Measurements from ENCODE around the gene EHMT1. TPM values are rescaled to one million over a fixed set of nuclear protein-coding genes. Genes with fewer than 3 reads are reported as not detected.

The EHMT1 gene
- total and polyA plus RNA-seq, 2 of the 13 experiments (the other 11 are each of a cell fraction or from before 2014, with no cell fraction given): 23.0 to 27.1 TPM

DNA sequence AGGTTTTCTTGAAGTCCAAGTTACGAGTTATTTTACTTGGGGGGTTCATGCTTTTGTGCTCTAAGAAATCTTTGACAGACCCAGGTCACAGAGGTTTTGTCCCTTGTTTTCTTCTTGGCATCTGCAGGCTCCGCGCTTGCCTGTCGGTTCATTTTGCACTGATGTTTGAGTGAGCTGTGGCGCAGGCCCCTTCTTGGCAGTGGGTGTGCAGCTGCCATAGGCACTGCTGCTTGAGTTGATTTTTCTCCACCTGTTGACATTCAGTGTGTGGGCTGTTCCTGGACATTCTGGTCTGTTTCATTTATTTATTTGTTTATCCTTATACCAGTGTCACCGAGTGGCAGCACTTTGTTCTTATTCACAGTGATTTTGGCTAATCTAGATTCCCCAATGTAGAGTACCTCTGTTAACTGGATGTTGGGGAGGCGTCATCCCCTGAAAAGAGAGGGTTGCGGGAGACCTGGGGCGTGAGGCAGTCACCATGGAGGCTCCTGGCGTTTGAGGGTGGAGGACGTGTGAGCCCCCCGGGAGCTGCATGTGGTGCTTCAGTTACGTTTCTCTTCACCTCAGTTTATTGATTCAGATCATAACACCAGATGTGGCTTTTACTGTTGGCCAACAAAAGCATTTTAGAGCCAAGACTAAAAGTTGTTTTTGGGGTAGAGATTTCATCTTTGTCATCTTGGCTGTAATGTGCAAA is 137.4 kb downstream of the EHMT1 start:
- H3K4me1 ChIP-seq (ENCODE audit: insufficient read depth, low read length): no peaks in the 10 kb centered on the region
- no peaks in the 10 kb centered on the region for H4K20me1 ChIP-seq (ENCODE audit: insufficient read depth, low read length)
- intact Hi-C loops (cut with micrococcal nuclease; ENCODE audit: unreplicated experiment): no loop called here
- no peak overlapping the region for H3K27ac ChIP-seq (ENCODE audit: extremely low read length, insufficient read depth, low read length)
- FAIRE-seq: no peak
- no peak overlapping the region for H2AFZ ChIP-seq (ENCODE audit: low read length)
- no peak overlapping the region for H3K4me2 ChIP-seq (ENCODE audit: low read depth, low read length)
- no peaks in the 10 kb centered on the region for H3K79me2 ChIP-seq (ENCODE audit: insufficient read depth, low read length)
- POLR2A ChIA-PET: no interaction called here
- no peak for ATAC-seq
- H3K4me3 ChIP-seq (replicated peaks in 1 of 3; ENCODE audit: insufficient read depth in 1 of 3, low read depth in 2 of 3, low read length in 3 of 3): no peak overlapping the region
- H3K9me3 ChIP-seq (ENCODE audit: low read length): no peaks in the 10 kb centered on the region
- no peak for DNase-seq (ENCODE audit: low spot score)
- TF ChIP-seq FOXP1 (IDR thresholded peaks at IDR 0.05): no peak
- TF ChIP-seq FOXP1 (CRISPR knock-in tag; IDR thresholded peaks at IDR 0.05): no peak
- no peak for TF ChIP-seq ZNF251 (CRISPR knock-in tag; IDR thresholded peaks at IDR 0.05)
- no peak for TF ChIP-seq ZFYVE20 (CRISPR knock-in tag; IDR thresholded peaks at IDR 0.05; ENCODE audit: borderline replicate concordance, low read depth)
- TF ChIP-seq CAMTA2 (CRISPR knock-in tag; IDR thresholded peaks at IDR 0.05; ENCODE audit: borderline replicate concordance): no peak
- no peak for TF ChIP-seq MAFK (conservative IDR thresholded peaks at IDR 0.05 in 1 of 2, IDR thresholded peaks at IDR 0.05 in 1 of 2; ENCODE audit: low read length in 2 of 2)
- TF ChIP-seq, protein P1, sequence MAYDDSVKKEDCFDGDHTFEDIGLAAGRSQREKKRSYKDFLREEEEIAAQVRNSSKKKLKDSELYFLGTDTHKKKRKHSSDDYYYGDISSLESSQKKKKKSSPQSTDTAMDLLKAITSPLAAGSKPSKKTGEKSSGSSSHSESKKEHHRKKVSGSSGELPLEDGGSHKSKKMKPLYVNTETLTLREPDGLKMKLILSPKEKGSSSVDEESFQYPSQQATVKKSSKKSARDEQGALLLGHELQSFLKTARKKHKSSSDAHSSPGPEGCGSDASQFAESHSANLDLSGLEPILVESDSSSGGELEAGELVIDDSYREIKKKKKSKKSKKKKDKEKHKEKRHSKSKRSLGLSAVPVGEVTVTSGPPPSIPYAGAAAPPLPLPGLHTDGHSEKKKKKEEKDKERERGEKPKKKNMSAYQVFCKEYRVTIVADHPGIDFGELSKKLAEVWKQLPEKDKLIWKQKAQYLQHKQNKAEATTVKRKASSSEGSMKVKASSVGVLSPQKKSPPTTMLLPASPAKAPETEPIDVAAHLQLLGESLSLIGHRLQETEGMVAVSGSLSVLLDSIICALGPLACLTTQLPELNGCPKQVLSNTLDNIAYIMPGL (CRISPR knock-in tag; IDR thresholded peaks at IDR 0.05; ENCODE audit: borderline replicate concordance in 1 of 2, low read depth in 1 of 2): no peak
- TF ChIP-seq ZNF589 (CRISPR knock-in tag; conservative IDR thresholded peaks at IDR 0.05): no peak
- TF ChIP-seq, protein P2, sequence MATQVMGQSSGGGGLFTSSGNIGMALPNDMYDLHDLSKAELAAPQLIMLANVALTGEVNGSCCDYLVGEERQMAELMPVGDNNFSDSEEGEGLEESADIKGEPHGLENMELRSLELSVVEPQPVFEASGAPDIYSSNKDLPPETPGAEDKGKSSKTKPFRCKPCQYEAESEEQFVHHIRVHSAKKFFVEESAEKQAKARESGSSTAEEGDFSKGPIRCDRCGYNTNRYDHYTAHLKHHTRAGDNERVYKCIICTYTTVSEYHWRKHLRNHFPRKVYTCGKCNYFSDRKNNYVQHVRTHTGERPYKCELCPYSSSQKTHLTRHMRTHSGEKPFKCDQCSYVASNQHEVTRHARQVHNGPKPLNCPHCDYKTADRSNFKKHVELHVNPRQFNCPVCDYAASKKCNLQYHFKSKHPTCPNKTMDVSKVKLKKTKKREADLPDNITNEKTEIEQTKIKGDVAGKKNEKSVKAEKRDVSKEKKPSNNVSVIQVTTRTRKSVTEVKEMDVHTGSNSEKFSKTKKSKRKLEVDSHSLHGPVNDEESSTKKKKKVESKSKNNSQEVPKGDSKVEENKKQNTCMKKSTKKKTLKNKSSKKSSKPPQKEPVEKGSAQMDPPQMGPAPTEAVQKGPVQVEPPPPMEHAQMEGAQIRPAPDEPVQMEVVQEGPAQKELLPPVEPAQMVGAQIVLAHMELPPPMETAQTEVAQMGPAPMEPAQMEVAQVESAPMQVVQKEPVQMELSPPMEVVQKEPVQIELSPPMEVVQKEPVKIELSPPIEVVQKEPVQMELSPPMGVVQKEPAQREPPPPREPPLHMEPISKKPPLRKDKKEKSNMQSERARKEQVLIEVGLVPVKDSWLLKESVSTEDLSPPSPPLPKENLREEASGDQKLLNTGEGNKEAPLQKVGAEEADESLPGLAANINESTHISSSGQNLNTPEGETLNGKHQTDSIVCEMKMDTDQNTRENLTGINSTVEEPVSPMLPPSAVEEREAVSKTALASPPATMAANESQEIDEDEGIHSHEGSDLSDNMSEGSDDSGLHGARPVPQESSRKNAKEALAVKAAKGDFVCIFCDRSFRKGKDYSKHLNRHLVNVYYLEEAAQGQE (IDR thresholded peaks at IDR 0.05; ENCODE audit: borderline replicate concordance in 1 of 2, low read depth in 1 of 2, low read length in 2 of 2): no peak
- TF ChIP-seq, protein P3, sequence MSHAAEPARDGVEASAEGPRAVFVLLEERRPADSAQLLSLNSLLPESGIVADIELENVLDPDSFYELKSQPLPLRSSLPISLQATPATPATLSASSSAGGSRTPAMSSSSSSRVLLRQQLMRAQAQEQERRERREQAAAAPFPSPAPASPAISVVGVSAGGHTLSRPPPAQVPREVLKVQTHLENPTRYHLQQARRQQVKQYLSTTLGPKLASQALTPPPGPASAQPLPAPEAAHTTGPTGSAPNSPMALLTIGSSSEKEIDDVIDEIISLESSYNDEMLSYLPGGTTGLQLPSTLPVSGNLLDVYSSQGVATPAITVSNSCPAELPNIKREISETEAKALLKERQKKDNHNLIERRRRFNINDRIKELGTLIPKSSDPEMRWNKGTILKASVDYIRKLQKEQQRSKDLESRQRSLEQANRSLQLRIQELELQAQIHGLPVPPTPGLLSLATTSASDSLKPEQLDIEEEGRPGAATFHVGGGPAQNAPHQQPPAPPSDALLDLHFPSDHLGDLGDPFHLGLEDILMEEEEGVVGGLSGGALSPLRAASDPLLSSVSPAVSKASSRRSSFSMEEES (CRISPR knock-in tag; IDR thresholded peaks at IDR 0.05): no peak
- TF ChIP-seq EEA1 (CRISPR knock-in tag; IDR thresholded peaks at IDR 0.05; ENCODE audit: borderline replicate concordance): no peak
- TF ChIP-seq MEIS2 (CRISPR knock-in tag; IDR thresholded peaks at IDR 0.05): no peak
- no peak for TF ChIP-seq NFIB (CRISPR knock-in tag; IDR thresholded peaks at IDR 0.05; ENCODE audit: borderline replicate concordance)
- TF ChIP-seq SMYD3 (CRISPR knock-in tag; IDR thresholded peaks at IDR 0.05): no peak
- TF ChIP-seq, protein P4, sequence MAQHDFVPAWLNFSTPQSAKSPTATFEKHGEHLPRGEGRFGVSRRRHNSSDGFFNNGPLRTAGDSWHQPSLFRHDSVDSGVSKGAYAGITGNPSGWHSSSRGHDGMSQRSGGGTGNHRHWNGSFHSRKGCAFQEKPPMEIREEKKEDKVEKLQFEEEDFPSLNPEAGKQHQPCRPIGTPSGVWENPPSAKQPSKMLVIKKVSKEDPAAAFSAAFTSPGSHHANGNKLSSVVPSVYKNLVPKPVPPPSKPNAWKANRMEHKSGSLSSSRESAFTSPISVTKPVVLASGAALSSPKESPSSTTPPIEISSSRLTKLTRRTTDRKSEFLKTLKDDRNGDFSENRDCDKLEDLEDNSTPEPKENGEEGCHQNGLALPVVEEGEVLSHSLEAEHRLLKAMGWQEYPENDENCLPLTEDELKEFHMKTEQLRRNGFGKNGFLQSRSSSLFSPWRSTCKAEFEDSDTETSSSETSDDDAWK (CRISPR knock-in tag; IDR thresholded peaks at IDR 0.05): no peak
- TF ChIP-seq SOX5 (CRISPR knock-in tag; IDR thresholded peaks at IDR 0.05; ENCODE audit: borderline replicate concordance): no peak
- TF ChIP-seq ATAD3A (CRISPR knock-in tag; IDR thresholded peaks at IDR 0.05): no peak
- peaks cover 18 to 60% of the 10 kb centered on the region in 2 experiments for H3K36me3 ChIP-seq (replicated peaks in 1 of 2; ENCODE audit: control insufficient read depth in 1 of 2, insufficient read depth in 2 of 2, low read length in 2 of 2)
- no peak overlapping the region for H3K9ac ChIP-seq (ENCODE audit: insufficient read depth, low read depth, low read length)
- BruUV-seq (replicated peaks): no TSS peak
- in situ Hi-C loops (cut with HindIII; ENCODE audit: extremely low pct_ligation_motif_present, low pct_unique_long_range_greater_than_20kb): no loop called here
- H3K27me3 ChIP-seq (ENCODE audit: control insufficient read depth in 1 of 2, insufficient read depth in 2 of 2, low read length in 2 of 2): no peaks in the 10 kb centered on the region
- CTCF ChIA-PET (ENCODE audit: low intra/inter-chr PET ratio, low total read pairs): no interaction called here
- 98% methylated on average over 13 of the region's 13 CpGs for WGBS (ENCODE audit: low lambda C conversion rate)

Measured in HepG2 (cell line).